SH-SY5Y (cell line): ENCODE results near the gene SLC6A3.

Experiments used
- GATA2 ChIP-seq: IDR thresholded peaks from 2 replicates; pipeline ENCODE4 v1.6.1; 2011; ENCODE audit warnings: mild to moderate bottlenecking, low read depth, low read length
- GATA3 ChIP-seq: IDR thresholded peaks from 2 replicates; pipeline ENCODE4 v1.6.1; 2011; ENCODE audit warnings: low read depth, mild to moderate bottlenecking, low read length, moderate library complexity

DNA sequence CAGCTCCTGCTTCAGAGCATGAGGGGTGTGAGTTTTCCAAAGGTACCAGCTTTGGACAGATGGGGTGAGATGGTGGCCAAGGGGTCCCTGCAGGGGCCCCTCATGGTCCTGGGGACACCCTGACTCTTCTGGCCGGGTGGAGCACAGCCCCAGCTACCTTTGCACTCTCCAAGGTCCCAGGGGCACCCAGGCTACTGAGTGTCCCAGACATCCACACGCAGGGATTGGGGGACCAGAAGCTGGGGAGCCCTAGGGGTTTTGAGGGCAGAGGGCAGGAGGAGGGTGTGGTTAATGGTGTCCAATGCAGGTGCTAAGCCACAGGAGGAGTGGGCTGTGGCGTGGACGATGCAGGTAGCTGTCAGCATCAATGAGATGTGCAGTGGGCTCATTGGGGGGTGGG lies 84.4 kb downstream of the SLC6A3 start:
- no peak for TF ChIP-seq GATA2
- no peak for TF ChIP-seq GATA3
